Measurements from ENCODE around the gene SLC50A1. TPM values are rescaled to one million over a fixed set of nuclear protein-coding genes. Genes with fewer than 3 reads are reported as not detected.

Gene SLC50A1, protein sequence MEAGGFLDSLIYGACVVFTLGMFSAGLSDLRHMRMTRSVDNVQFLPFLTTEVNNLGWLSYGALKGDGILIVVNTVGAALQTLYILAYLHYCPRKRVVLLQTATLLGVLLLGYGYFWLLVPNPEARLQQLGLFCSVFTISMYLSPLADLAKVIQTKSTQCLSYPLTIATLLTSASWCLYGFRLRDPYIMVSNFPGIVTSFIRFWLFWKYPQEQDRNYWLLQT
- 9.4 TPM for total RNA-seq

DNA sequence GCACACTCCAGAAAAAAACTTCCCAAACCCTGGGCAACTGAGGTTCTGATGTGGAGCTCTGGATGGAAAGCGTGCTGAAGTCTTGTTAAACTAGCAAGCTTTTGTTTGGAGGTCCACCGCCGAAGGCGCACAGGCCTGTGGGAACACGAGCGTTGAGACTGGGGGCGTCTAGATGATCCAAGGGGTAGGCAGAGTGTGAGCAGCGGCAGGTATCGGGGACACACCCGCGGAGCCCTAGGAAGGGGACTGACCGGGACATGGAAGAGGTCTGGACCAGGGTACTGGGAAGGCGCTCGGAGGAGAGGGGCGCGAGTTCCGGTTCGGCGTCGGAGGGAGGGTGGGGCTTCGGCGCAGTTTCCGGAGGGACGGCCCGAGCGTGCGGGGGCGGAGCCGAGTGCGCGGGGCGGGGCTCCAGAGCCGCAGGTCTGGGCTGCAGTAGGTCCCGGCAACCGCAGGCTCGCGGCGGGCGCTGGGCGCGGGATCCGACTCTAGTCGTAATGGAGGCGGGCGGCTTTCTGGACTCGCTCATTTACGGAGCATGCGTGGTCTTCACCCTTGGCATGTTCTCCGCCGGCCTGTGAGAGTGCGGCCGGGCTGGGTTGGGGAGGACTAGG is at the start of gene SLC50A1:
Gene SLC50A1, plus strand, starts transcription at position 438 of the 614 bp plus-strand sequence. Its CDS starts 60 bp downstream, at position 498.
- Histone ChIP-seq H3K36me3 (peaks cover 0 to 4% of the 10 kb centered on the region in 2 donors), H3K27me3 (no peaks in the 10 kb centered on the region), H3K4me1 (peaks cover 9 to 25% of the 10 kb centered on the region in 2 donors), H3K9me3 (no peaks in the 10 kb centered on the region), H3K4me3 (peak within 1 kb of the TSS; percentile 76 to 80), H3K27ac (peak within 1 kb of the TSS; percentile 97 to 100)
- TF ChIP-seq, protein P1, sequence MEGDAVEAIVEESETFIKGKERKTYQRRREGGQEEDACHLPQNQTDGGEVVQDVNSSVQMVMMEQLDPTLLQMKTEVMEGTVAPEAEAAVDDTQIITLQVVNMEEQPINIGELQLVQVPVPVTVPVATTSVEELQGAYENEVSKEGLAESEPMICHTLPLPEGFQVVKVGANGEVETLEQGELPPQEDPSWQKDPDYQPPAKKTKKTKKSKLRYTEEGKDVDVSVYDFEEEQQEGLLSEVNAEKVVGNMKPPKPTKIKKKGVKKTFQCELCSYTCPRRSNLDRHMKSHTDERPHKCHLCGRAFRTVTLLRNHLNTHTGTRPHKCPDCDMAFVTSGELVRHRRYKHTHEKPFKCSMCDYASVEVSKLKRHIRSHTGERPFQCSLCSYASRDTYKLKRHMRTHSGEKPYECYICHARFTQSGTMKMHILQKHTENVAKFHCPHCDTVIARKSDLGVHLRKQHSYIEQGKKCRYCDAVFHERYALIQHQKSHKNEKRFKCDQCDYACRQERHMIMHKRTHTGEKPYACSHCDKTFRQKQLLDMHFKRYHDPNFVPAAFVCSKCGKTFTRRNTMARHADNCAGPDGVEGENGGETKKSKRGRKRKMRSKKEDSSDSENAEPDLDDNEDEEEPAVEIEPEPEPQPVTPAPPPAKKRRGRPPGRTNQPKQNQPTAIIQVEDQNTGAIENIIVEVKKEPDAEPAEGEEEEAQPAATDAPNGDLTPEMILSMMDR (IDR thresholded peaks at IDR 0.05), result peak; percentile 26 to 72 (median 39)
- intact Hi-C loops (cut with DNase I), result loop anchor here (1.0 to 5.0 kb wide), 5 partner anchors 8 to 1148 kb away; partner anchors contain the start of genes EFNA1, PMVK, RAB13 and ZBTB7B
- DNase-seq (ENCODE audit: low spot score in 2 of 2), result peak; percentile 78 to 98

DNA sequence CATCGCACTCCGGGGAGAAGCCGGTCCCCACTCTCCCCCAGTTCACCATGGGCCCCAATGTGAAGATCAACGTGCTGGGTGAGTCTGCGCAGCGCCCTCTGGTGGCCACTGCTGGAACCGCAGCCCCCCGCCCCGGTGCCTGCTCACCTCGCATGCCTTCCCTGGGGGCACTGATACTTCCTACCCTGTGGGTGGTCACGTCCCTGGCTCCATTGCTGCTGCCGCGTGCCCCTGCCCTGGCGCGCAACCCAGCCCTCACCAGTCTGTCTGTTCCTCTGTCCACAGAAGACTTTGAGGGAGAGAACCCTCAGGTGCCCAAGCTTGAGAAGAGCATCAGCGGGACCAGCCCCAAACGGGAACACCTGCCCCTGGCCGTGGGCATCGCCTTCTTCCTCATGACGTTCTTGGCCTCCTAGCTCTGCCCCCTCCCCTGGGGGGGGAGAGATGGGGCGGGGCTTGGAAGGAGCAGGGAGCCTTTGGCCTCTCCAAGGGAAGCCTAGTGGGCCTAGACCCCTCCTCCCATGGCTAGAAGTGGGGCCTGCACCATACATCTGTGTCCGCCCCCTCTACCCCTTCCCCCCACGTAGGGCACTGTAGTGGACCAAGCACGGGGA is 49.4 kb upstream of the SLC50A1 start:
- no peak overlapping the region for H3K27ac ChIP-seq
- H3K27me3 ChIP-seq, result peaks cover 28% of the 10 kb centered on the region
- intact Hi-C loops (cut with DNase I), result no loop called here
- no peaks in the 10 kb centered on the region for H3K9me3 ChIP-seq
- H3K4me3 ChIP-seq, result peak overlapping the region; percentile 66 to 81
- no peaks in the 10 kb centered on the region for H3K36me3 ChIP-seq
- DNase-seq (ENCODE audit: low spot score in 2 of 2), result peak in 1 of 2 donors; percentile 87
- peaks cover 13 to 20% of the 10 kb centered on the region in 2 donors for H3K4me1 ChIP-seq
- TF ChIP-seq, protein P1 (IDR thresholded peaks at IDR 0.05), result peak; percentile 91 to 100 (median 99)

DNA sequence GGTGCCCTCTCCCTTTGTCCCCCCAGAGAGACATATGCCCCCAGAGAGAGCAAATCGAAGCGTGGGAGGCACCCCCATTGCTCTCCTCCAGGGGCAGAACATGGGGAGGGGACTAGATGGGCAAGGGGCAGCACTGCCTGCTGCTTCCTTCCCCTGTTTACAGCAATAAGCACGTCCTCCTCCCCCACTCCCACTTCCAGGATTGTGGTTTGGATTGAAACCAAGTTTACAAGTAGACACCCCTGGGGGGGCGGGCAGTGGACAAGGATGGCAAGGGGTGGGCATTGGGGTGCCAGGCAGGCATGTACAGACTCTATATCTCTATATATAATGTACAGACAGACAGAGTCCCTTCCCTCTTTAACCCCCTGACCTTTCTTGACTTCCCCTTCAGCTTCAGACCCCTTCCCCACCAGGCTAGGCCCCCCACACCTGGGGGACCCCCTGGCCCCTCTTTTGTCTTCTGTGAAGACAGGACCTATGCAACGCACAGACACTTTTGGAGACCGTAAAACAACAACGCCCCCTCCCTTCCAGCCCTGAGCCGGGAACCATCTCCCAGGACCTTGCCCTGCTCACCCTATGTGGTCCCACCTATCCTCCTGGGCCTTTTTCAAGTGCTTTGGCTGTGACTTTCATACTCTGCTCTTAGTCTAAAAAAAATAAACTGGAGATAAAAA is 48.7 kb upstream of the SLC50A1 start:
- H3K36me3 ChIP-seq, result no peaks in the 10 kb centered on the region
- no peak overlapping the region for H3K4me3 ChIP-seq
- no peak overlapping the region for H3K27ac ChIP-seq
- peaks cover 10 to 12% of the 10 kb centered on the region in 2 donors for H3K4me1 ChIP-seq
- DNase-seq (ENCODE audit: low spot score in 2 of 2), result no peak
- intact Hi-C loops (cut with DNase I), result no loop called here
- TF ChIP-seq, protein P1 (IDR thresholded peaks at IDR 0.05), result no peak
- H3K27me3 ChIP-seq, result peaks cover 22% of the 10 kb centered on the region
- no peaks in the 10 kb centered on the region for H3K9me3 ChIP-seq

DNA sequence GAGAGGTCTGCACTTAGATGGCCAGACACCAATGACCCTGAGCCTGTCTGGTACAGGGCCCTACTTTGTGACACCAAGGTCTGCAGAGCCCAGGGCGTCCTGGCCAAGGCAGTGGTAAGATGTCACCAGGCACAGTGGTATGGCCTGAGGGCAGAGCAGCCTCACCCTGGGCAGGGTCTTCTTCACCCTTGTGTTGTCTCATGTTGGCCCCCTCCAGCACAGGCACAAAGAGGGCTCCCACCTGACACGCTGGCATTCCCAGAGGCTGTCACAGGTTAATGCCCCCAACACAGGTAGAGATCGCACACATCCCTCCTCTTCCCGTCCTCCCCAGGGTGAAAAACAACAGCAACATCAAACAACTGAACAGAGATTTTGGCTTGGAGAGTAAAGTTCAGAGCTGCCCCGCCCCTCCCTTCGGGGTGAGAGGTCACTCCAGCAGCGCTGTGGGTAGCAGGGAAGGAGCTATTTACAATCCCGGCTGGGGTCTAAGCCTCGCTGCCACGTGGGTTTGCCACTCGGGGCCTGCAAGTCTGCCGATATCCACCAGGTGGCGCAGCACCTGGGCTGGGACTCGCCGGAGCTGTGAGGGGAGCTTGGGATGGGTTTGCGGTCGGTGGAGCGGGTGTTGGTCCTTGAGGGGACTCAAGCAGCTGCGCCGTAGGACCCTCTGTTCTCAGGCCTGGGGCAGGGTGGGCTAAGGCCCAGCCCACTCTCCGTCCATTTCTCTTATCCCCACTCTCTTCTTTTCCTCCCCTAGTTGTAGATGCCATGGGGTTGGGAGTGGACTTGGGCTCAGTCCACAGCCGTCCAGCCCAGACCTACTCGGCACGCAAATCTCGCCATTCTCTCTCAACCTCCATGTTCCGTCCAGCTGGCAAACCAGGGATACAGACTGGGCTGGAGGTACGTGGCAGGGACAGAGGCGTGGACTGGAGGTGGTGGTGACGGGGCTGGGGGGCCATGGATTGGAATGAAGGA is 44.3 kb upstream of the SLC50A1 start:
- TF ChIP-seq, protein P1 (IDR thresholded peaks at IDR 0.05), result peak; percentile 93 to 99 (median 98)
- Histone ChIP-seq H3K4me1 (peaks cover 0 to 6% of the 10 kb centered on the region in 2 donors), H3K27me3 (no peaks in the 10 kb centered on the region), H3K9me3 (no peaks in the 10 kb centered on the region), H3K36me3 (no peaks in the 10 kb centered on the region), H3K4me3 (no peak overlapping the region), H3K27ac (no peak overlapping the region)
- DNase-seq (ENCODE audit: low spot score in 2 of 2), result peak in 1 of 2 donors; percentile 86
- intact Hi-C loops (cut with DNase I), result loop anchor here (1.0 to 2.0 kb wide), 3 partner anchors 35 to 77 kb away; partner anchors contain the start of genes DPM3 and EFNA1
